Activated T-cell treated with anti-CD3 and anti-CD28 coated beads, Interleukin-2, amount 50 U/mL, for 4 hours (primary cell): ENCODE measurements around the gene CCL20. TPM values are rescaled to one million over a fixed set of nuclear protein-coding genes. Genes with fewer than 3 reads are reported as not detected.

ENCODE experiments used
- ATAC-seq, 2 donors: fragments of 200-7000 bp; cut with Tn5 transposase; one replicate each; pipeline ENCODE4 v1.10.0; 2021
- DNase-seq: peaks from one replicate; pipeline ENCODE4 v3.0.0-alpha.2; 2020
- H3K27me3 Mint-ChIP-seq: one replicate; pipeline ENCODE4 v1.8.0; 2021; ENCODE audit warnings: low read depth, mixed read lengths
- H3K36me3 Mint-ChIP-seq: one replicate; pipeline ENCODE4 v1.8.0; 2022; ENCODE audit warnings: mixed read lengths; ENCODE audit not compliant: insufficient read depth
- H3K4me1 Mint-ChIP-seq: one replicate; pipeline ENCODE4 v1.8.0; 2021; ENCODE audit warnings: low read depth, mixed read lengths
- H3K4me3 Mint-ChIP-seq: one replicate; pipeline ENCODE4 v1.8.0; 2021; ENCODE audit warnings: mild to moderate bottlenecking, moderate library complexity, mixed read lengths
- H3K9me3 Mint-ChIP-seq: one replicate; pipeline ENCODE4 v1.8.0; 2021; ENCODE audit warnings: mixed read lengths
- total RNA-seq, 3 donors: library from RNA; stranded (reverse); gene quantifications; one replicate each; pipeline ENCODE4 v1.2.1, GENCODE V29; 2021

Gene CCL20
- total RNA-seq, 3 donors from 2014 or later: 23.1 to 141 (median 105) TPM

DNA sequence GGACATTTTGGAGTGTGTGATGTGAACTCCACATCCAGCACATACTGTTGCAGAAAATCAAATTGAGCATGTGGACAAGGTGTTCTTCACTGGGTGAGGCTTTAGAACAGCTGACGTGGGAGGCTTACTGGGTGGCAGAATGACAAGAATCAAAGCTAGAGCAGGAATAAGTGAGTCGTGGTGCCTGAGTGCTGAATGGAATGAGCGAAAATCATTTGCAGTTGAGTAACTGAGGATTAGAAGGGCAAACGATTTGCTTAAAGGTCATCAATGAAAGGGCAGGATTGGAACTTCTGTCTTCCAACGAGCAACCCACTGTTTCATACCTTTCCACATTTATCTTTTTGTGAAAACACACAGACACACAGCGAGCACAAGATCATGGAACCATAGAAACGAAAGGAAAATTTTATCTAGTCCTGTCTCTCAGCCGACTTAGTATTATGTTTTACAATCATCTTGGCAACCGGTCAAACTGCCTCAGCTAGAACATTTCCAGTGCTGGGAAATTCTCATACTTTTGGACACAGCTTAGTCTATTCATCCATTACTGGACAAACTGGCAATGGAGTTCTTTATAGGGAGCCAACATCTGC is 50.6 kb downstream of the CCL20 start:
- ATAC-seq (no peak), DNase-seq (no peak)
- Mint-ChIP-seq H3K4me3 (no peak overlapping the region), H3K4me1 (peaks cover 2% of the 10 kb centered on the region), H3K36me3 (no peaks in the 10 kb centered on the region), H3K9me3 (no peaks in the 10 kb centered on the region), H3K27me3 (no peaks in the 10 kb centered on the region)

GRCh38 chr2:227865291-227865690 is 51.6 kb downstream of the CCL20 start:
- H3K4me3 Mint-ChIP-seq: no peak overlapping the region

More at GRCh38 chr2:227865291-227865690, 51.6 kb downstream of the CCL20 start:
- no peak for DNase-seq
- H3K9me3 Mint-ChIP-seq: no peaks in the 10 kb centered on the region
- H3K4me1 Mint-ChIP-seq: peaks cover 2% of the 10 kb centered on the region
- H3K27me3 Mint-ChIP-seq: peaks cover 5% of the 10 kb centered on the region
- no peaks in the 10 kb centered on the region for H3K36me3 Mint-ChIP-seq
- ATAC-seq: no peak

Other genes starting within 250 kb of the CCL20 start
- gene SCYGR2, start 214.9 kb upstream of the CCL20 start, total RNA-seq: not detected
- not detected for gene SCYGR3, start 199.0 kb upstream of the CCL20 start, total RNA-seq
- not detected for gene SCYGR4, start 196.3 kb upstream of the CCL20 start, total RNA-seq
- gene SCYGR5, start 147.0 kb upstream of the CCL20 start, total RNA-seq: not detected
- not detected for gene SLC19A3, start 95.8 kb upstream of the CCL20 start, total RNA-seq
- gene SCYGR6, start 89.1 kb upstream of the CCL20 start, total RNA-seq: not detected
- not detected for gene SCYGR7, start 85.5 kb upstream of the CCL20 start, total RNA-seq
- not detected for gene SCYGR8, start 67.9 kb upstream of the CCL20 start, total RNA-seq
- gene DAW1, start 57.8 kb downstream of the CCL20 start, total RNA-seq: not detected